ELR (cell line): Measurements from ENCODE around the gene FGGY.

Experiments
- DNase-seq: peaks from one replicate; pipeline ENCODE4 v3.0.0-alpha.2; 2015; ENCODE audit warnings: low read depth

Gene FGGY

GRCh38 chr1:59414406-59415133, 117.7 kb downstream of the FGGY start:
- no peak for DNase-seq

GRCh38 chr1:59415286-59415850, 118.5 kb downstream of the FGGY start:
- DNase-seq = no peak

- peak; percentile 68 for DNase-seq
Measured at GRCh38 chr1:59415881-59416280, 119.0 kb downstream of the FGGY start.

GRCh38 chr1:59417406-59417805, 120.5 kb downstream of the FGGY start:
- no peak for DNase-seq

- no peak for DNase-seq
Measured at GRCh38 chr1:59418363-59419144, 121.7 kb downstream of the FGGY start.

- no peak for DNase-seq
Measured at GRCh38 chr1:59419361-59420140, 122.7 kb downstream of the FGGY start.

- DNase-seq = no peak
Measured at GRCh38 chr1:59421232-59421920, 124.5 kb downstream of the FGGY start.

GRCh38 chr1:59422921-59423575, 126.2 kb downstream of the FGGY start:
- no peak for DNase-seq

- DNase-seq = peak; percentile 89
Measured at GRCh38 chr1:59427155-59427554, 130.3 kb downstream of the FGGY start.

- DNase-seq = no peak
Measured at GRCh38 chr1:59427784-59428183, 130.9 kb downstream of the FGGY start.

- DNase-seq = no peak
Measured at GRCh38 chr1:59428828-59429227, 131.9 kb downstream of the FGGY start.

- DNase-seq = no peak
Measured at GRCh38 chr1:59429656-59430055, 132.8 kb downstream of the FGGY start.

- DNase-seq = peak; percentile 50
Measured at GRCh38 chr1:59431566-59432294, 134.8 kb downstream of the FGGY start.

- DNase-seq = no peak
Measured at GRCh38 chr1:59432531-59433439, 135.9 kb downstream of the FGGY start.

GRCh38 chr1:59433440-59433813, 136.5 kb downstream of the FGGY start:
- DNase-seq = peak; percentile 60

- DNase-seq = peak; percentile 85
Measured at GRCh38 chr1:59434336-59434735, 137.4 kb downstream of the FGGY start.

- DNase-seq = no peak
Measured at GRCh38 chr1:59436637-59437036, 139.7 kb downstream of the FGGY start.

GRCh38 chr1:59438058-59438560, 141.2 kb downstream of the FGGY start:
- DNase-seq = no peak

- no peak for DNase-seq
Measured at GRCh38 chr1:59442492-59442891, 145.6 kb downstream of the FGGY start.
